Cardiac muscle cell (in vitro differentiated cells and primary cell): ENCODE measurements around the gene DCAF11. TPM values are rescaled to one million over a fixed set of nuclear protein-coding genes. Genes with fewer than 3 reads are reported as not detected.
"Not testable (repeated sequence)": the region's sequence is repeated elsewhere in the genome, so short reads cannot be mapped to it uniquely, and the experiment has no call there.

ENCODE experiments used
- DNase-seq, 2 donors: peaks; one replicate each; pipeline versions ENCODE4 v3.0.0 to v3.0.0-alpha.2; 2010 to 2017; ENCODE audit warnings: low read depth in 1 of 2, low spot score in 1 of 2
- H3K27ac ChIP-seq: fragments of 200-600 bp; sonication (generic); 2 replicates; pipeline ENCODE4 v1.5.1; 2016
- H3K27me3 ChIP-seq: fragments of 200-600 bp; sonication (generic); 2 replicates; pipeline ENCODE4 v1.6.0; 2016; ENCODE audit warnings: control low read depth
- H3K36me3 ChIP-seq: fragments of 200-600 bp; sonication (generic); 2 replicates; pipeline ENCODE4 v1.5.1; 2016; ENCODE audit warnings: control low read depth
- H3K4me1 ChIP-seq: fragments of 200-600 bp; sonication (generic); 2 replicates; pipeline ENCODE4 v1.8.1; 2017; ENCODE audit warnings: low read depth, mild to moderate bottlenecking, mixed run types
- H3K4me3 ChIP-seq: fragments of 200-600 bp; sonication (generic); 2 replicates; pipeline ENCODE4 v1.5.1; 2016; ENCODE audit warnings: mild to moderate bottlenecking
- H3K9me3 ChIP-seq: fragments of 200-600 bp; sonication (generic); 2 replicates; pipeline ENCODE4 v1.5.1; 2017; ENCODE audit warnings: low read depth, mild to moderate bottlenecking, control low read depth
- polyA plus RNA-seq: library from polyadenylated mRNA; unstranded; fragments of >200 nt; fragmentation: Nextera tagmentation; extraction: Ambion mirVana; gene quantifications from 2 replicates; pipeline ENCODE4 v1.2.1, GENCODE V29; 2016
- total RNA-seq: library from RNA; depleted of rRNA; stranded (reverse); fragments of >200 nt; gene quantifications from 2 replicates; pipeline ENCODE4 v1.2.3, GENCODE V29; 2016
- TF ChIP-seq, protein P1 (sequence below): IDR thresholded peaks from 2 replicates; pipeline ENCODE4 v1.5.1; 2012; ENCODE audit warnings: low read depth, mild to moderate bottlenecking, low read length

The DCAF11 gene
- total and polyA plus RNA-seq, 2 experiments from 2014 or later = 110 to 317 TPM

DNA sequence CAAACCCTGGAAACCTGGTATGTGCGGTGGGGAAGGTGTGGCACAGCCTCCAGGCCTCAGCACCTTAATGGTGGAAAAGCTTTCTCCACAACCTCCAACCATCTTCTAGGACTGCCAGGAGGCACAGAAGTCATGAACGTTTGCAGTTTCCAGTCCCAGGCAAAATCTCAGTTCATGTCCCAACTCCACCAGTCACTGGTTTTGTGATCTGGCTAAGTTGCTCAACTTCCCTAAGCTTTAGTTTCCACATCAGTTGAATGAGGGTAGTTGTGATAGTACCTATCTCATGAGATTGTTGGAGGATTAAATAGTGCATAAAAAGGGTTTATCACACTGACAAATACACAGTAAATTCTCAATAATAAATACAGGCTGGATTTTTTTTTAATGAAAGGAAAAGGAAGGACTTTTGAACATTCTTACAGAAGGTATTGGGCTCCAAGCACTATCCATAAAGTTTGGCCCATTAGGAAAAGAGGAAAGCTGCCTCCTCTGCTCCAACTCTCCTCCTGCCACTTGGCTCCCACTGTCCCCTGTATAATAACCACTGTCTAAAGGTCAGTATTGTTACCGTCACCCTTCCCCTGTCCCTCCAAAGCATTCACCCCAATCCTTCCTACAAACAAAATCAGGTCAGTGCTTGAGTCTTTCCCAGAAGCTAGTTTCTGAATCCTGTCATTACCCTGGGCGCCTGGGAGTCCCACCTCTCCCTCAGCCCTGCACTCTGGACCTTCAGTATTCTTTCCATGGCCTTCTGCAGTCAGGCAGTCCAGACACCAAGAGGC, 14.2 kb upstream of the DCAF11 start:
- DNase-seq = no peak
- Histone ChIP-seq H3K27me3 (no peaks in the 10 kb centered on the region), H3K27ac (no peak overlapping the region), H3K9me3 (no peaks in the 10 kb centered on the region), H3K4me1 (peaks cover 1% of the 10 kb centered on the region), H3K4me3 (no peak overlapping the region), H3K36me3 (no peaks in the 10 kb centered on the region)
- TF ChIP-seq, protein P1, sequence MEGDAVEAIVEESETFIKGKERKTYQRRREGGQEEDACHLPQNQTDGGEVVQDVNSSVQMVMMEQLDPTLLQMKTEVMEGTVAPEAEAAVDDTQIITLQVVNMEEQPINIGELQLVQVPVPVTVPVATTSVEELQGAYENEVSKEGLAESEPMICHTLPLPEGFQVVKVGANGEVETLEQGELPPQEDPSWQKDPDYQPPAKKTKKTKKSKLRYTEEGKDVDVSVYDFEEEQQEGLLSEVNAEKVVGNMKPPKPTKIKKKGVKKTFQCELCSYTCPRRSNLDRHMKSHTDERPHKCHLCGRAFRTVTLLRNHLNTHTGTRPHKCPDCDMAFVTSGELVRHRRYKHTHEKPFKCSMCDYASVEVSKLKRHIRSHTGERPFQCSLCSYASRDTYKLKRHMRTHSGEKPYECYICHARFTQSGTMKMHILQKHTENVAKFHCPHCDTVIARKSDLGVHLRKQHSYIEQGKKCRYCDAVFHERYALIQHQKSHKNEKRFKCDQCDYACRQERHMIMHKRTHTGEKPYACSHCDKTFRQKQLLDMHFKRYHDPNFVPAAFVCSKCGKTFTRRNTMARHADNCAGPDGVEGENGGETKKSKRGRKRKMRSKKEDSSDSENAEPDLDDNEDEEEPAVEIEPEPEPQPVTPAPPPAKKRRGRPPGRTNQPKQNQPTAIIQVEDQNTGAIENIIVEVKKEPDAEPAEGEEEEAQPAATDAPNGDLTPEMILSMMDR = no peak

DNA sequence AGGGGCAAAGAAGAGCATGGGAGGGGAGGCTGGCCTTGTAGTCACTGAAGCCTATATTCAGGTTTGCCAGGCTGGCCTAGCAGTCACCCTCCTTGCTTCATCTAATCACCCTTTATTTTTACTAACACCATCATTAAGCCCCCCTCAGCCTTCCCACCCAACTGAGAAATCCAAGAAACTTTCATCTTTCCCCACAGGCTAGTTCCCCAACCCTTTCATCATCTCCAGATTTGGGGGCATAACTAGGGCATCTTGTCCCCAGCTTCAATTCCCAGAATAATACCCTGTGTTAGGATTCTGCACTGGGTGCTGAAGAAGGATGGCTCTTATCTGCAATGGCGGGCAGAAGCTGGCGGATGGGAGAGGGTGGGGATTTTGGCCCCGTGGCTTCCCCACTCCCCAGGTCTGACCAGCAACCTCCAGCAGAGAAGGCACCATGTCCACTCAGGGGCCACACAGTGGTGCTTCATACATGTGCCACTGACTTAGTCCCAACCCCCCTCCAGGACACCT, 13.5 kb upstream of the DCAF11 start:
- DNase-seq = no peak
- Histone ChIP-seq H3K36me3 (no peaks in the 10 kb centered on the region), H3K4me1 (no peaks in the 10 kb centered on the region), H3K9me3 (no peaks in the 10 kb centered on the region), H3K27me3 (no peaks in the 10 kb centered on the region), H3K4me3 (no peak overlapping the region), H3K27ac (no peak overlapping the region)
- TF ChIP-seq, protein P1 = no peak

DNA sequence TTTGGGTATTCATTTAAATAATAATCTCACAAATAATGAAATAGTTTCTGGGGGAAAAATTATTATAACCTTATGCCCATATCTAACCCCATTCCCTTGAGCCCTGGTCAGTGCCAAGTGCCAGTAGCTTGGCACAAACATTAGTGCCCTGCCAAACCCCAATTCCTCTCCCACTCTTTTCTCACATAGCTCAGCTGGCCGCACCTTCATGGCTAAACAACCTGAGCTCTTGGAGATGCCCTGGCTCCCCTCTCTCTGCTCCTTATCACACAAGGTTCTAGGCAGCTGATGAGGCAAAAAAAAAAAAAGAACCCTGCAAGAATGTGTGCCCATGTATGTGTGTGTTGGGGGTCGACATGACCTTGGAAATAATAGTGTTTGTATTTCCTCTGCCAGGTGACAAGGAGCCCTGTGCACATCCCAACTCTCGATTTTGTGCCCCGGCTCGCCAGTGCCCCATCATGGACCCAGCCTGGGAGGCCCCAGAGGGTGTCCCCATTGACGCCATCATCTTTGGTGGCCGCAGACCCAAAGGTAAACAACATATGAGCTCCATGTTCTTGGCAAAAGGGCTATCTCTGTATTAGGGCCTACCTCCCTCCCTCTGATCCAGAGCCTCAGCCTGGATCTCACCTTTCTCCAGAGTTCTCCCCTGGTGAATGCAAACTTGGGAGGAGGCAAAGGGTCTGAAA, 12.1 kb upstream of the DCAF11 start:
- H3K4me1 ChIP-seq = no peaks in the 10 kb centered on the region
- no peak overlapping the region for H3K27ac ChIP-seq
- H3K27me3 ChIP-seq = no peaks in the 10 kb centered on the region
- H3K9me3 ChIP-seq = no peaks in the 10 kb centered on the region
- no peaks in the 10 kb centered on the region for H3K36me3 ChIP-seq
- no peak for DNase-seq
- no peak overlapping the region for H3K4me3 ChIP-seq
- TF ChIP-seq, protein P1 = no peak

DNA sequence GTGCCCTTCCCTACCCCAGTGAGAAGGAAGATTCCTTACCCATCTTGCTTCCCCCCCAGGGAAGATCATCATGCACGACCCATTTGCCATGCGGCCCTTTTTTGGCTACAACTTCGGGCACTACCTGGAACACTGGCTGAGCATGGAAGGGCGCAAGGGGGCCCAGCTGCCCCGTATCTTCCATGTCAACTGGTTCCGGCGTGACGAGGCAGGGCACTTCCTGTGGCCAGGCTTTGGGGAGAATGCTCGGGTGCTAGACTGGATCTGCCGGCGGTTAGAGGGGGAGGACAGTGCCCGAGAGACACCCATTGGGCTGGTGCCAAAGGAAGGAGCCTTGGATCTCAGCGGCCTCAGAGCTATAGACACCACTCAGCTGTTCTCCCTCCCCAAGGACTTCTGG, 11.1 kb upstream of the DCAF11 start:
- no peak for DNase-seq
- Histone ChIP-seq H3K4me3 (no peak overlapping the region), H3K36me3 (no peaks in the 10 kb centered on the region), H3K27ac (no peak overlapping the region), H3K9me3 (no peaks in the 10 kb centered on the region), H3K4me1 (no peaks in the 10 kb centered on the region), H3K27me3 (no peaks in the 10 kb centered on the region)
- TF ChIP-seq, protein P1 = no peak

DNA sequence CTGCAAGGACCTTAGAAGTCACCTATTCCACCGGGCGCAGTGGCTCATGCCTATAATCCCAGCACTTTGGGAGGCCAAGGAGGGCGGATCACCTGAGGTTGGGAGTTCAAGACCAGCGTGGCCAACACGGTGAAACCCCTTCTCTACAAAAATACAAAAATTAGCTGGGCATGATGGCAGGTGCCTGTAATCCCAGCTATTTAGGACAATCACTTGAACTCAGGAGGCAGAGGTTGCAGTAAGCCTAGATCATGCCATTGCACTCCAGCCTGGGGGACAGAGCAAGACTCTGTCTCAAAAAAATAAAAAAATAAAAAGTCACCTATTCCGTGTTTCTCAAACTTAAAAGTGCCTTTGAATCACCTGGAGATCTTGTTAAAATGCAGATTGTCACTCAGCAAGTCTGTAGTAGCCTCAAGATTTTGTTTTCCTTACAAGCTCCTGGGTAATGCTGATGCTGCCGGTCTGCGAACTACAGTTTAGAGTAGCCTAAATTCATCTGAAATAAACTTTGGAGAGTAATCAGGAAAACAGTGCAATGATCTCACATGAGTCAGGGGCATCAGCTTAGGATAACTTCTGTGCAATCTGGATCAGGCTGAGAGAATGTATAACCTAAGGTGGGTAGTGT, 8.9 kb upstream of the DCAF11 start:
- H3K36me3 ChIP-seq, H3K27ac ChIP-seq, H3K4me3 ChIP-seq, H3K4me1 ChIP-seq, H3K9me3 ChIP-seq, H3K27me3 ChIP-seq, DNase-seq: not testable (repeated sequence)
